HCT116 (cell line): Measurements from ENCODE around the gene ARHGAP20. TPM values are rescaled to one million over a fixed set of nuclear protein-coding genes. Genes with fewer than 3 reads are reported as not detected.

Experiments
- ATAC-seq: fragments of 200-7000 bp; cut with Tn5 transposase; 2 replicates; pipeline ENCODE4 v1.9.1; 2020; ENCODE audit warnings: mild to moderate bottlenecking, moderate library complexity
- BruUV-seq: library from RNA; stranded (reverse); fragments of 400-500 nt; replicated peaks from 2 replicates; lab custom pipeline; 2021; lab: Mats Ljungman, UMichigan
- CTCF ChIA-PET: fragments of 300-600 bp; sonication (Branson Sonifier 250); formaldehyde crosslinking; loops from one replicate; lab custom pipeline; 2021; ENCODE audit warnings: antibody characterized with exemption; lab: Charles Lee
- POLR2A ChIA-PET: fragments of 300-600, 350-600 bp; sonication (Branson Sonifier 250); formaldehyde crosslinking; loops from one replicate; lab custom pipeline; 2021; ENCODE audit warnings: antibody characterized with exemption; lab: Charles Lee
- RAD21 ChIA-PET, 2 experiments: fragments of 300-600 bp; sonication (Branson Sonifier 250); formaldehyde crosslinking; loops; one replicate each; lab custom pipeline; 2023; ENCODE audit warnings: low total read pairs in 2 of 2; ENCODE audit not compliant: uncharacterized antibody in 2 of 2, unreplicated experiment in 2 of 2, low non-redundant PET in 1 of 2; lab: Charles Lee
- DNase-seq: peaks from one replicate; pipeline ENCODE4 v3.0.0-alpha.2; 2010; ENCODE audit warnings: low read depth, low spot score
- H2AFZ ChIP-seq: fragments of 200-600 bp; shearing (Covaris generic), sonication (generic); 2 replicates; pipeline ENCODE4 v1.6.1; 2017; ENCODE audit warnings: low read depth, mixed run types, mixed read lengths, antibody characterized with exemption, low read length; ENCODE audit not compliant: poor library complexity, severe bottlenecking
- H3K27ac ChIP-seq: 2 replicates; pipeline ENCODE4 v1.5.1; 2012; ENCODE audit warnings: low read depth, low read length
- H3K27me3 ChIP-seq: fragments of 200-600 bp; sonication (generic); 2 replicates; pipeline ENCODE4 v1.6.1; 2016; ENCODE audit warnings: mixed run types, low read length, mixed read lengths; ENCODE audit not compliant: insufficient read depth
- H3K36me3 ChIP-seq, 2 experiments: fragments of 200-500 bp in 1 of 2; fragments of 200-600 bp in 1 of 2; sonication (Bioruptor generic) in 1 of 2; sonication (generic) in 1 of 2; 2 replicates each; pipeline versions ENCODE4 v1.5.1 to v1.6.1; 2014 to 2016; ENCODE audit warnings: low read length in 2 of 2, inconsistent platforms in 1 of 2, mixed read lengths in 1 of 2, mixed run types in 1 of 2; ENCODE audit not compliant: insufficient read depth in 2 of 2, control insufficient read depth in 1 of 2
- H3K4me1 ChIP-seq, 2 experiments: fragments of 200-600 bp in 1 of 2; sonication (generic) in 1 of 2; 2 replicates each; pipeline versions ENCODE4 v1.5.1 to v1.6.1; 2012 to 2017; ENCODE audit warnings: low read length in 2 of 2, inconsistent platforms in 1 of 2, mild to moderate bottlenecking in 1 of 2, mixed read lengths in 1 of 2, mixed run types in 1 of 2, moderate library complexity in 1 of 2; ENCODE audit not compliant: insufficient read depth in 2 of 2, control insufficient read depth in 1 of 2
- H3K4me2 ChIP-seq: fragments of 200-600 bp; sonication (generic); 2 replicates; pipeline ENCODE4 v1.6.1; 2017; ENCODE audit warnings: mixed run types, low read length, mixed read lengths
- H3K4me3 ChIP-seq, 2 experiments: fragments of 200-600 bp in 1 of 2; sonication (generic) in 1 of 2; replicated peaks in 1 of 2; 2 replicates each; pipeline ENCODE4 v1.5.1; 2011 to 2016; ENCODE audit warnings: low read length in 2 of 2, control low read depth in 1 of 2, low read depth in 1 of 2, mild to moderate bottlenecking in 1 of 2, mixed read lengths in 1 of 2, mixed run types in 1 of 2
- H3K79me2 ChIP-seq: fragments of 200-600 bp; sonication (generic); 2 replicates; pipeline ENCODE4 v1.6.1; 2017; ENCODE audit warnings: mild to moderate bottlenecking, mixed run types, low read length, moderate library complexity, mixed read lengths; ENCODE audit not compliant: insufficient read depth
- H3K9ac ChIP-seq: fragments of 200-600 bp; sonication (generic); 2 replicates; pipeline ENCODE4 v1.6.1; 2016; ENCODE audit warnings: low read length, mixed read lengths
- H3K9me2 ChIP-seq: fragments of 200-600 bp; sonication (generic), shearing (Covaris generic); 2 replicates; pipeline ENCODE4 v1.6.1; 2017; ENCODE audit warnings: mixed run types, mild to moderate bottlenecking, moderate library complexity; ENCODE audit not compliant: insufficient read depth
- H3K9me3 ChIP-seq, 2 experiments: fragments of 200-500 bp in 1 of 2; fragments of 200-600 bp in 1 of 2; sonication (Bioruptor generic) in 1 of 2; sonication (generic) in 1 of 2; 2 replicates each; pipeline ENCODE4 v1.6.1; 2014 to 2017; ENCODE audit warnings: low read length in 2 of 2, mixed read lengths in 2 of 2, inconsistent platforms in 1 of 2, low read depth in 1 of 2, mild to moderate bottlenecking in 1 of 2, mixed run types in 1 of 2, moderate library complexity in 1 of 2; ENCODE audit not compliant: control insufficient read depth in 1 of 2, insufficient read depth in 1 of 2
- H4K20me1 ChIP-seq: fragments of 200-600 bp; sonication (generic), shearing (Covaris generic); 2 replicates; pipeline ENCODE4 v1.6.1; 2017; ENCODE audit warnings: mixed run types, mild to moderate bottlenecking, moderate library complexity; ENCODE audit not compliant: insufficient read depth
- CBX3 ChIP-seq: IDR thresholded peaks from 2 replicates; pipeline ENCODE4 v1.6.1; 2012; ENCODE audit warnings: low read depth
- CEBPB ChIP-seq: IDR thresholded peaks from 2 replicates; pipeline ENCODE4 v1.6.1; 2012; ENCODE audit warnings: low read depth
- EZH2phosphoT487 ChIP-seq: fragments of 200-600 bp; IDR thresholded peaks from 2 replicates; pipeline ENCODE4 v1.6.1; 2018; ENCODE audit warnings: antibody characterized with exemption, borderline replicate concordance
- RAD21 ChIP-seq: IDR thresholded peaks from 2 replicates; pipeline ENCODE4 v1.6.1; 2012; ENCODE audit warnings: low read depth, mild to moderate bottlenecking
- SIN3A ChIP-seq: IDR thresholded peaks from 2 replicates; pipeline ENCODE4 v1.6.1; 2012; ENCODE audit warnings: low read depth
- SRF ChIP-seq: IDR thresholded peaks from 2 replicates; pipeline ENCODE4 v1.6.1; 2012; ENCODE audit warnings: low read depth
- TCF7L2 ChIP-seq: IDR thresholded peaks from 2 replicates; pipeline ENCODE4 v1.7.0; 2011; ENCODE audit warnings: borderline replicate concordance, inconsistent platforms; ENCODE audit not compliant: insufficient read depth, insufficient read length; ENCODE audit errors: extremely low read depth
- intact Hi-C: fragments of 100-400 bp; cut with micrococcal nuclease; formaldehyde crosslinking; loops from 2 replicates; pipeline ENCODE4 v1.10.0; 2022
- total RNA-seq: library from RNA; stranded (reverse); gene quantifications from one replicate; pipeline ENCODE4 v1.2.1, GENCODE V29; 2021; ENCODE audit not compliant: unreplicated experiment
- TF ChIP-seq, protein P1 (sequence below): IDR thresholded peaks from 2 replicates; pipeline ENCODE4 v1.6.1; 2011; ENCODE audit warnings: mild to moderate bottlenecking, low read length, moderate library complexity; ENCODE audit not compliant: insufficient replicate concordance; ENCODE audit errors: extremely low read depth
- TF ChIP-seq, protein P2 (sequence below), 3 experiments: fragments of 200-600 bp in 1 of 3; sonication (generic) in 1 of 3; IDR thresholded peaks in 2 of 3; conservative IDR thresholded peaks in 1 of 3; 2 replicates each; pipeline ENCODE4 v1.5.1; 2012 to 2017; ENCODE audit warnings: low read depth in 2 of 3, low read length in 2 of 3, antibody characterized with exemption in 1 of 3, borderline replicate concordance in 1 of 3, control low read depth in 1 of 3, mild to moderate bottlenecking in 1 of 3, mixed read lengths in 1 of 3, mixed run types in 1 of 3, moderate library complexity in 1 of 3; ENCODE audit not compliant: insufficient read depth in 1 of 3

The ARHGAP20 gene
- total RNA-seq, 1 experiment from 2014 or later = not detected

DNA sequence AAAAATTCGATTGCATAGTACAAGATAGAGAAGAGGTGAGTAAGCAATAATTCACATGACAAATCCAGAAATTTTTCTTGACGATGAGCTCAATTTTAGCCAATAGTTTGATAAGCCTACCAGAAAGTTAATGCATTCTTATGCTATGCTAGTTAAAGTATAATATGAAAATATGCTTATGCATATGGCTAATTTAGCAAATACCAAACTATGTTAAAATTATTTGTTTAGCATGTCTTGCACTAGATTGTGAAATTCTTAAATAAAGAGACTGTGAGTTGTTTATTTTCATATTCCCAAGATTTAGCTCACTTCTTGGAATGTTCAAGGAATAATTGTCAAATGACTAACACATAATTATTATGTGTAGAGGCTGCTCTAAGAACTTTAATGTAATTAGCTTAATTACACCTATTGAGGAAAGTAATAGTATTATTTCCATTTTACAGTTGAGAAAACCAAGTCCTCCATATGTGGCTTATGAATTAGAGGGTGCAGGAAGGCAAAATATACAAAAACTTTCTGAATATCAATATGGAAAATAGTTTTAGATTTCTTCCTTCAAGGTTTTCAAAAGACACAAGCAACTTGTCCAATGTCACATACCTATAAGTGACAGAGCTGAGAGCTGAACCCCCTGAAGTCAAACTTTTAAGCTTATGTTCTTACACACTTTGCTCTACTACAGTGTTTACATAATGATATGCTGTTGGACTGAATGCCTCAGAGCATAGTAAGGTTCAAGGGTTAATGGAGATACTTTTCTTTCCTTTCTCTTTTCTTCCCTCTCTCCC is 45.9 kb upstream of the ARHGAP20 start (continued):
- TF ChIP-seq, protein P1, sequence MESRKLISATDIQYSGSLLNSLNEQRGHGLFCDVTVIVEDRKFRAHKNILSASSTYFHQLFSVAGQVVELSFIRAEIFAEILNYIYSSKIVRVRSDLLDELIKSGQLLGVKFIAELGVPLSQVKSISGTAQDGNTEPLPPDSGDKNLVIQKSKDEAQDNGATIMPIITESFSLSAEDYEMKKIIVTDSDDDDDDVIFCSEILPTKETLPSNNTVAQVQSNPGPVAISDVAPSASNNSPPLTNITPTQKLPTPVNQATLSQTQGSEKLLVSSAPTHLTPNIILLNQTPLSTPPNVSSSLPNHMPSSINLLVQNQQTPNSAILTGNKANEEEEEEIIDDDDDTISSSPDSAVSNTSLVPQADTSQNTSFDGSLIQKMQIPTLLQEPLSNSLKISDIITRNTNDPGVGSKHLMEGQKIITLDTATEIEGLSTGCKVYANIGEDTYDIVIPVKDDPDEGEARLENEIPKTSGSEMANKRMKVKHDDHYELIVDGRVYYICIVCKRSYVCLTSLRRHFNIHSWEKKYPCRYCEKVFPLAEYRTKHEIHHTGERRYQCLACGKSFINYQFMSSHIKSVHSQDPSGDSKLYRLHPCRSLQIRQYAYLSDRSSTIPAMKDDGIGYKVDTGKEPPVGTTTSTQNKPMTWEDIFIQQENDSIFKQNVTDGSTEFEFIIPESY = no peak
- TF ChIP-seq CEBPB (no peak), SRF (no peak), SIN3A (no peak)
- TF ChIP-seq, all 23 proteins: peak for 0

DNA sequence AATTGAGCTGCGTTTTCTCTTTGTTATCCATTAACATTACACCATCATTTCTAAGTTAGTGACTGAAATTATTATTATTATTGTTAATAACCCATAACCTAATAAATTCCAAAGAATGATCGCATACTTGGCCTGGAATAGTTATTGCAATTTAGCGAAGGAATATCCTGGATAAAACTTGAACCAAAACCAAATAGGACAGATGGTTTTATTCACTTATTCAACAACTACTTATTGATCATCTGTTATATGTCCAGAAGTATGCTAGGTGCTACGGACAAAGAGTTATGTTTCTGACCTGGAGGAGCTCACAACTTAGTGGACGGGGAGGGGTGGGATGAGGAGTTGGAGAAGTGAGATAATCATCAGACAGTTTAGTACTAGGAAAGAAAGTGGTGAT is 44.8 kb upstream of the ARHGAP20 start:
- POLR2A ChIA-PET = no interaction called here
- intact Hi-C loops = no loop called here
- no TSS peak for BruUV-seq
- RAD21 ChIA-PET = no interaction called here
- TF ChIP-seq CBX3 (no peak), EZH2phosphoT487 (no peak), RAD21 (no peak), TCF7L2 (no peak)
- TF ChIP-seq, protein P2, sequence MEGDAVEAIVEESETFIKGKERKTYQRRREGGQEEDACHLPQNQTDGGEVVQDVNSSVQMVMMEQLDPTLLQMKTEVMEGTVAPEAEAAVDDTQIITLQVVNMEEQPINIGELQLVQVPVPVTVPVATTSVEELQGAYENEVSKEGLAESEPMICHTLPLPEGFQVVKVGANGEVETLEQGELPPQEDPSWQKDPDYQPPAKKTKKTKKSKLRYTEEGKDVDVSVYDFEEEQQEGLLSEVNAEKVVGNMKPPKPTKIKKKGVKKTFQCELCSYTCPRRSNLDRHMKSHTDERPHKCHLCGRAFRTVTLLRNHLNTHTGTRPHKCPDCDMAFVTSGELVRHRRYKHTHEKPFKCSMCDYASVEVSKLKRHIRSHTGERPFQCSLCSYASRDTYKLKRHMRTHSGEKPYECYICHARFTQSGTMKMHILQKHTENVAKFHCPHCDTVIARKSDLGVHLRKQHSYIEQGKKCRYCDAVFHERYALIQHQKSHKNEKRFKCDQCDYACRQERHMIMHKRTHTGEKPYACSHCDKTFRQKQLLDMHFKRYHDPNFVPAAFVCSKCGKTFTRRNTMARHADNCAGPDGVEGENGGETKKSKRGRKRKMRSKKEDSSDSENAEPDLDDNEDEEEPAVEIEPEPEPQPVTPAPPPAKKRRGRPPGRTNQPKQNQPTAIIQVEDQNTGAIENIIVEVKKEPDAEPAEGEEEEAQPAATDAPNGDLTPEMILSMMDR (IDR thresholded peaks at IDR 0.05 in 2 of 3, conservative IDR thresholded peaks at IDR 0.05 in 1 of 3; ENCODE audit: borderline replicate concordance in 1 of 3, insufficient read depth in 1 of 3, low read depth in 2 of 3, low read length in 2 of 3) = no peak
- H4K20me1 ChIP-seq = no peaks in the 10 kb centered on the region
- ATAC-seq = no peak
- no peak for DNase-seq
- no peak overlapping the region for H3K27ac ChIP-seq
- no peak overlapping the region for H3K4me3 ChIP-seq
- no peaks in the 10 kb centered on the region for H3K9me3 ChIP-seq
- H2AFZ ChIP-seq = no peak overlapping the region
- no peaks in the 10 kb centered on the region for H3K4me1 ChIP-seq
- H3K4me2 ChIP-seq = no peak overlapping the region
- CTCF ChIA-PET = no interaction called here
- H3K36me3 ChIP-seq = no peaks in the 10 kb centered on the region
- H3K9ac ChIP-seq = no peak overlapping the region
- H3K79me2 ChIP-seq = no peaks in the 10 kb centered on the region
- no peaks in the 10 kb centered on the region for H3K27me3 ChIP-seq
- H3K9me2 ChIP-seq = no peaks in the 10 kb centered on the region
